ENCODE data around the gene HINT1. TPM values are rescaled to one million over a fixed set of nuclear protein-coding genes. Genes with fewer than 3 reads are reported as not detected.

The HINT1 gene
- 100 to 1,000 TPM; 349 to 361 TPM for total RNA-seq

- intact Hi-C loops (cut with micrococcal nuclease): loop anchor here (1.0 kb wide), 5 partner anchors 87 to 470 kb away; partner anchors contain the start of gene RAPGEF6
- DNase-seq: peak; percentile 95
- Mint-ChIP-seq H3K27ac (peak within 1 kb of the TSS; percentile 99), H3K4me1 (ENCODE audit: low read depth) (peaks cover 45% of the 10 kb centered on the region), H3K9me3 (no peaks in the 10 kb centered on the region), H3K27me3 (no peaks in the 10 kb centered on the region), H3K4me3 (peak within 1 kb of the TSS; percentile 98), H3K36me3 (peaks cover 39% of the 10 kb centered on the region)
- ChIA-PET POLR2A (interaction anchor here (0.6 to 1.4 kb wide), 8 partner anchors 88 to 227 kb away, joined by 3 to 17 read pairs (median 4); partner anchors contain the start of gene CDC42SE2), CTCF (interaction anchor here (0.7 to 1.3 kb wide), 9 partner anchors 10 to 224 kb away, joined by 3 to 7 read pairs (median 3); partner anchors contain the start of gene CDC42SE2)
These were observed at the start of gene HINT1 for GRCh38 chr5:131165119-131165727. TSS of gene HINT1 (minus strand) at chr5:131165256. CDS start at chr5:131165205, 51 bp downstream.

- Mint-ChIP-seq H3K27me3 (no peaks in the 10 kb centered on the region), H3K36me3 (no peaks in the 10 kb centered on the region), H3K9me3 (no peaks in the 10 kb centered on the region), H3K27ac (no peak overlapping the region), H3K4me3 (no peak overlapping the region), H3K4me1 (ENCODE audit: low read depth) (peaks cover 55% of the 10 kb centered on the region)
- POLR2A ChIA-PET: no interaction called here
- intact Hi-C loops (cut with micrococcal nuclease): no loop called here
- DNase-seq: no peak
- CTCF ChIA-PET: interaction anchor here (1.3 kb wide), 1 partner anchor 201 kb away, joined by 3 read pairs; no protein-coding TSS in a partner anchor
These were observed 49.7 kb upstream of the HINT1 start for GRCh38 chr5:131214609-131215227.

DNA sequence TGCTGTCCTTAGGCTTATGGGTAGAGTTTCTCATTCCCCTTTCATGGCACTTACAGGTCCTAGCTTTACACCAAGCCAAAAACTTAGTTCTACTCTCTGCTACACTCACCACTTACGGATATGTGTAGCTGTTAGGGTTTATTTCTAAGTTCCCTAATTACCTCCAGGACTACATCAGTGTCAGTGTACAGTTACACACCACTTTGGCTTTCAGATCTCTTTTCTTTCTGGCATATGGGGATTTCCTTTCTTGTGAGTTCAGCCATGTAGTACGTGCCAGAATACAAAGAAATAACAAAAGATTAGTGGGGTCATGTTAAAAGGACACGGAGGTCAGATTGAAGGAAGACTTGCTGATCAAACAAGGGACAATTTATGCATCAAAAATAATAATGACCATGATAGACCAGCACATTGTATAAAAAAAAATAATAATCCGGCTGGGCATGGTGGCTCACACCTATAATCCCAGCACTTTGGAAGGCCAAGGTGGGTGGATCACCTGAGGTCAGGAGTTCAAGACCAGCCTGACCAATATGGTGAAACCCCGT lies 47.5 kb upstream of the HINT1 start:
- DNase-seq: no peak
- intact Hi-C loops (cut with micrococcal nuclease): no loop called here
- Mint-ChIP-seq H3K4me3 (no peak overlapping the region), H3K27me3 (no peaks in the 10 kb centered on the region), H3K4me1 (ENCODE audit: low read depth) (peaks cover 45% of the 10 kb centered on the region), H3K27ac (no peak overlapping the region), H3K36me3 (no peaks in the 10 kb centered on the region), H3K9me3 (no peaks in the 10 kb centered on the region)
- ChIA-PET POLR2A (no interaction called here), CTCF (no interaction called here)

DNA sequence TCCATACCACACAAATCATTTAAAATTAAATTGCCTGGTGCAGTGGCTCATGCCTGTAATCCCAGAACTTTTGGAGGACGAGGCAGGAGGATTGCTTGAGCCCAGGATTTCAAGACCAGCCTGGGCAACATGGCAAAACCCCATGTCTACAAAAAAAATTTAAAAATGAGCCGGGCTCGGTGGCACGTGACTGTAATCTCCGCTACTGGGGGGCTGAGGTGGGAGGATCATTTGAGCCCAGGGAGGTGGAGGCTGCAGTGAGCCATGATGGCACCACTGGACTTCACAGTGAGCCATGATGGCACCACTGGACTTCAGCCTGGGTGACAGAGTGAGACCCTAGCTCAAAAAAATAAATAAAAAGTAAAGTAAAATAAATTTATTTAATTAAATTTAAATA lies 46.6 kb upstream of the HINT1 start:
- H3K4me1 Mint-ChIP-seq (ENCODE audit: low read depth): peaks cover 48% of the 10 kb centered on the region
- CTCF ChIA-PET: no interaction called here
- intact Hi-C loops (cut with micrococcal nuclease): loop anchor here (2.0 kb wide), 1 partner anchor 171 kb away; no protein-coding TSS in a partner anchor
- no peaks in the 10 kb centered on the region for H3K27me3 Mint-ChIP-seq
- H3K36me3 Mint-ChIP-seq: no peaks in the 10 kb centered on the region
- H3K4me3 Mint-ChIP-seq: no peak overlapping the region
- H3K27ac Mint-ChIP-seq: no peak overlapping the region
- no peaks in the 10 kb centered on the region for H3K9me3 Mint-ChIP-seq
- DNase-seq: no peak
- POLR2A ChIA-PET: no interaction called here

- Mint-ChIP-seq H3K27ac (peak overlapping the region; percentile 95), H3K27me3 (no peaks in the 10 kb centered on the region), H3K4me3 (peak overlapping the region; percentile 71), H3K36me3 (peaks cover under 1% of the 10 kb centered on the region), H3K4me1 (ENCODE audit: low read depth) (peaks cover 51% of the 10 kb centered on the region), H3K9me3 (no peaks in the 10 kb centered on the region)
- intact Hi-C loops (cut with micrococcal nuclease): loop anchor here (2.0 kb wide), 1 partner anchor 173 kb away; no protein-coding TSS in a partner anchor
- POLR2A ChIA-PET: interaction anchor here (0.9 to 1.8 kb wide), 4 partner anchors 42 to 172 kb away, joined by 3 to 5 read pairs (median 4); partner anchors contain the start of gene CDC42SE2
- CTCF ChIA-PET: interaction anchor here (1.1 to 1.2 kb wide), 2 partner anchors 115 to 174 kb away, joined by 3 read pairs; no protein-coding TSS in a partner anchor
- DNase-seq: no peak
These were observed 45.1 kb upstream of the HINT1 start for GRCh38 chr5:131210151-131210510.

GRCh38 chr5:131209506-131210150 lies 44.6 kb upstream of the HINT1 start:
- DNase-seq: peak; percentile 65
- POLR2A ChIA-PET: interaction anchor here (0.9 to 1.8 kb wide), 6 partner anchors 13 to 172 kb away, joined by 3 to 5 read pairs (median 4); partner anchors contain the start of gene CDC42SE2
- Mint-ChIP-seq H3K27me3 (no peaks in the 10 kb centered on the region), H3K4me1 (ENCODE audit: low read depth) (peaks cover 49% of the 10 kb centered on the region), H3K27ac (peak overlapping the region; percentile 95), H3K9me3 (no peaks in the 10 kb centered on the region), H3K36me3 (peaks cover 2% of the 10 kb centered on the region), H3K4me3 (peak overlapping the region; percentile 71)
- intact Hi-C loops (cut with micrococcal nuclease): loop anchor here (1.0 to 5.0 kb wide), 6 partner anchors 9 to 188 kb away; partner anchors contain the start of gene LYRM7
- CTCF ChIA-PET: interaction anchor here (0.6 to 1.2 kb wide), 3 partner anchors 115 to 174 kb away, joined by 3 read pairs; no protein-coding TSS in a partner anchor

DNA sequence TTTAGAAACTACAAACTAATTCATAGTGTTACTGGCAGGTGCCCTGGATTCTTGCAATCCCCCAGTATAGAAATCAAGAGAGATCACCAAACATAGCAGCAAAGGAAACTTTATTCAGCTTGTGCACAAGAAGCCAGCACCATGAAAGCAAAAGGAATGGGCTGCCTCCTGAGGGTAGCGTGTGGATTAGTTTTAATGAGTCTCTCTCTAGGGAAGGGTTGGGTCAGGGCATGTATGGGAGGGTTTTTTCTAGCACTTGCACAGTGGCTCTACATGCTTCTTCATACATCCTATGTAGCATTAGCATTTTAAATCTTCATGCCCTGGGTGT lies 44.1 kb upstream of the HINT1 start:
- Mint-ChIP-seq H3K27me3 (no peaks in the 10 kb centered on the region), H3K4me3 (peak overlapping the region; percentile 71), H3K27ac (peak overlapping the region; percentile 95), H3K36me3 (peaks cover 2% of the 10 kb centered on the region), H3K9me3 (no peaks in the 10 kb centered on the region), H3K4me1 (ENCODE audit: low read depth) (peaks cover 45% of the 10 kb centered on the region)
- ChIA-PET CTCF (interaction anchor here (0.6 to 1.2 kb wide), 3 partner anchors 116 to 175 kb away, joined by 3 read pairs; no protein-coding TSS in a partner anchor), POLR2A (interaction anchor here (0.9 to 1.4 kb wide), 5 partner anchors 13 to 173 kb away, joined by 3 to 5 read pairs (median 3); partner anchors contain the start of gene CDC42SE2)
- DNase-seq: no peak
- intact Hi-C loops (cut with micrococcal nuclease): loop anchor here (1.0 to 5.0 kb wide), 5 partner anchors 9 to 188 kb away; partner anchors contain the start of gene LYRM7

GRCh38 chr5:131206772-131207171 lies 41.7 kb upstream of the HINT1 start:
- Mint-ChIP-seq H3K36me3 (peaks cover 2% of the 10 kb centered on the region), H3K27me3 (no peaks in the 10 kb centered on the region), H3K9me3 (no peaks in the 10 kb centered on the region), H3K27ac (no peak overlapping the region), H3K4me3 (no peak overlapping the region), H3K4me1 (ENCODE audit: low read depth) (peaks cover 39% of the 10 kb centered on the region)
- CTCF ChIA-PET: no interaction called here
- no peak for DNase-seq
- POLR2A ChIA-PET: no interaction called here
- intact Hi-C loops (cut with micrococcal nuclease): loop anchor here (5.0 kb wide), 1 partner anchor 191 kb away; no protein-coding TSS in a partner anchor

DNA sequence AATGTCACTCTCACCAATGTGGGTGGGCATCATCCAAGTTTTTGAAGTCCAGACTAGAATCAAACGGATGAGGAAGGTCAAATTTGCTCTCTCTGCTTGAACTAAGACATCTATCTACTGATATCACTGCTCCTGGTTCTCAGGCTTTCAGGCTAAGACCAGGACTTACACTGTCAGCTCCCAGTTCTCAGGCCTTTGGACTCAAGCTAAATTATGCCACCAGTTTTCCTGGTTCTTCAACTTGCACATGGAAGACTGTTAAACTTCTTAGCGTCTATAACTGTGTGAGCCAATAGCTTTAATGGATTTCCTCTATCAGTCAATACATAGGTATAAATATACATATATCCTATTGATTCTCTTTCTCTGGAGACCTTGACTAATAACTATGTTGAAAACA lies 41.0 kb upstream of the HINT1 start:
- no peak overlapping the region for H3K27ac Mint-ChIP-seq
- no peaks in the 10 kb centered on the region for H3K9me3 Mint-ChIP-seq
- no peaks in the 10 kb centered on the region for H3K27me3 Mint-ChIP-seq
- peaks cover 2% of the 10 kb centered on the region for H3K36me3 Mint-ChIP-seq
- H3K4me3 Mint-ChIP-seq: no peak overlapping the region
- DNase-seq: no peak
- intact Hi-C loops (cut with micrococcal nuclease): loop anchor here (5.0 kb wide), 1 partner anchor 191 kb away; no protein-coding TSS in a partner anchor
- CTCF ChIA-PET: no interaction called here
- POLR2A ChIA-PET: no interaction called here
- H3K4me1 Mint-ChIP-seq (ENCODE audit: low read depth): peaks cover 34% of the 10 kb centered on the region

- no peak overlapping the region for H3K27ac Mint-ChIP-seq
- CTCF ChIA-PET: no interaction called here
- intact Hi-C loops (cut with micrococcal nuclease): loop anchor here (5.0 kb wide), 1 partner anchor 192 kb away; no protein-coding TSS in a partner anchor
These were observed 39.9 kb upstream of the HINT1 start for GRCh38 chr5:131204964-131205363.

DNA sequence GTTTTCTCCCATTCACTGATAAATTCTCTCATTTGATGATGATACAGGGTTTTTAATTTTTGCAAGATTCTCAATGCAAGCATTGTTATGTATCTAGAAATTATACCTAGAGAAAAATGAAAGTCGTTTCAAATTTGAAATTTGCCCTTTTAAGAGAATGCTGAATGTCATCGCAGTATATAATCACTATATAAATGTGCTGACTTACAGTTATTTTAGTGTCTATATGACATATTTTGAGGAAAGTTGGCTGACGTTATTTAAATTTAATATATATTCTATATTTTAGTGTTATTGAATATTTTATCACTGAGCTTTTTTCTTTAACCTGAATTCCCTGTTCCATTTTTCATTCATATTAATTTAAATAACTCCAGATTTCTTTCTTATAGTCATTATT lies 35.5 kb upstream of the HINT1 start:
- POLR2A ChIA-PET: no interaction called here
- Mint-ChIP-seq H3K27ac (no peak overlapping the region), H3K36me3 (peaks cover 8% of the 10 kb centered on the region), H3K27me3 (no peaks in the 10 kb centered on the region), H3K4me1 (ENCODE audit: low read depth) (peaks cover 5% of the 10 kb centered on the region), H3K4me3 (no peak overlapping the region), H3K9me3 (no peaks in the 10 kb centered on the region)
- no peak for DNase-seq
- intact Hi-C loops (cut with micrococcal nuclease): no loop called here
- CTCF ChIA-PET: no interaction called here

More at GRCh38 chr5:131204964-131205363, 39.9 kb upstream of the HINT1 start:
- POLR2A ChIA-PET: no interaction called here
- Mint-ChIP-seq H3K27me3 (no peaks in the 10 kb centered on the region), H3K4me3 (no peak overlapping the region), H3K4me1 (ENCODE audit: low read depth) (peaks cover 23% of the 10 kb centered on the region), H3K36me3 (peaks cover 5% of the 10 kb centered on the region), H3K9me3 (no peaks in the 10 kb centered on the region)
- no peak for DNase-seq
